Karpas-422 (cell line): Measurements from ENCODE around the gene PLAC9. TPM values are rescaled to one million over a fixed set of nuclear protein-coding genes. Genes with fewer than 3 reads are reported as not detected.

Experiments
- DNase-seq: peaks from one replicate; pipeline ENCODE4 v3.0.0-alpha.2; 2015
- H2AFZ ChIP-seq: fragments of 200-600 bp; sonication (generic); 2 replicates; pipeline ENCODE4 v1.6.1; 2014; ENCODE audit warnings: antibody characterized with exemption, low read length, mixed read lengths
- H3K27ac ChIP-seq: fragments of 200-600 bp; sonication (generic); 2 replicates; pipeline ENCODE4 v1.5.1; 2014; ENCODE audit warnings: mild to moderate bottlenecking, low read length, moderate library complexity
- H3K27me3 ChIP-seq: fragments of 200-600 bp; sonication (generic); 2 replicates; pipeline ENCODE4 v1.6.1; 2014; ENCODE audit warnings: low read length, mixed read lengths
- H3K36me3 ChIP-seq: fragments of 200-600 bp; sonication (generic); 2 replicates; pipeline ENCODE4 v1.6.1; 2014; ENCODE audit warnings: low read length, mixed read lengths; ENCODE audit not compliant: insufficient read depth
- H3K4me1 ChIP-seq: fragments of 200-600 bp; sonication (generic); 2 replicates; pipeline ENCODE4 v1.6.1; 2014; ENCODE audit warnings: mild to moderate bottlenecking, low read length, mixed read lengths
- H3K4me2 ChIP-seq: fragments of 200-600 bp; sonication (generic); 2 replicates; pipeline ENCODE4 v1.6.1; 2014; ENCODE audit warnings: low read length, low read depth, mild to moderate bottlenecking; ENCODE audit not compliant: poor library complexity, severe bottlenecking
- H3K4me3 ChIP-seq: fragments of 200-600 bp; sonication (generic); 2 replicates; pipeline ENCODE4 v1.5.1; 2014; ENCODE audit warnings: mild to moderate bottlenecking, antibody characterized with exemption, low read length, mixed read lengths
- H3K79me2 ChIP-seq: fragments of 200-600 bp; sonication (generic); 2 replicates; pipeline ENCODE4 v1.6.1; 2014; ENCODE audit warnings: mild to moderate bottlenecking, low read length, mixed read lengths
- H3K9ac ChIP-seq: fragments of 200-600 bp; sonication (generic); 2 replicates; pipeline ENCODE4 v1.6.0; 2014; ENCODE audit warnings: low read length
- H3K9me2 ChIP-seq: fragments of 200-600 bp; sonication (generic), shearing (Covaris generic); replicated peaks from 2 replicates; pipeline ENCODE4 v1.6.0; 2014; ENCODE audit warnings: mild to moderate bottlenecking, low read length, moderate library complexity; ENCODE audit not compliant: insufficient read depth
- H3K9me3 ChIP-seq: fragments of 300-700, 200-600 bp; sonication (generic); 2 replicates; pipeline ENCODE4 v1.6.1; 2014; ENCODE audit warnings: low read length, mixed read lengths
- H4K20me1 ChIP-seq: fragments of 200-600 bp; sonication (generic); 2 replicates; pipeline ENCODE4 v1.6.1; 2014; ENCODE audit warnings: mild to moderate bottlenecking, antibody characterized with exemption, low read length, low read depth; ENCODE audit not compliant: insufficient read depth
- total RNA-seq: library from RNA; depleted of rRNA; stranded (reverse); fragments of >200 nt; shearing (Covaris generic); gene quantifications from 2 replicates; pipeline ENCODE4 v1.2.3, GENCODE V29; 2014; ENCODE audit warnings: low replicate concordance

The PLAC9 gene
- total RNA-seq, 1 experiment from 2014 or later = not detected

DNA sequence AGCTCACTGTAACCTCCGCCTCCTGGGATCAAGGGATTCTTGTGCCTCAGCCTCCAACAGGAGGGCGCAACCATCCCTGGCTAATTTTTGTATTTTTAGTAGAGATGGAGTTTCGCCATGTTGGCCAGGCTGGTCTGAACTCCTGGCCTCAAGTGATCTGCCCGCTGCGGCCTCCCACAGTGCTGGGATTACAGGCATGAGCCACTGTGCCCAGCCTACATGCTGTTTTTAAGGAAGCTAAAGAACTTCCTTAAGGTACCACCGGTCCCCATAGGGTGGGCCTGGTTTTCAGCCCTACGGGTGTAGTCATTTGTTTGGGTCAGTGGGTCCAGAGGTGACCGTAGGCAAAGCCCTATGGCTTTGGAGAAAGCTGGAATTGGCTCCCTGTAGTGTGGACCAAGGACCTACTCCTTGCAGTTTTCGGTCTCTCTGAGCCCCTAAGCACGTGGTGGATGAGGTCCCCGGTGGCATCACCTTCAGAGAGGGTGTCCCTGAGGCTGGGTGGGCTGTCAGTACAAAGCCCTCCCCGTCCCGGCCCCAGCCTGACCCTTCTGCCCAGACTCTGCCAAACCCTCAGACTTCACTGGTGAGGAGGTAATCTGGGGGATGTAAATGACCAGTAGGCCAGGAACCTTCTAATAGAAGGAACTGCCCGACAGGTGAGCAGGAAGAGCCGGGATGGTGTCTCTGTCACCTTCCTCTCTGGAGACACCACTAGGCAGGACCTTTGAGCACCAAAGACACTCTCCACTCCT lies 42.3 kb downstream of the PLAC9 start:
- no peak overlapping the region for H3K9ac ChIP-seq
- H3K4me1 ChIP-seq = no peaks in the 10 kb centered on the region
- no peak overlapping the region for H3K4me3 ChIP-seq
- H3K9me2 ChIP-seq = no peaks in the 10 kb centered on the region
- no peak overlapping the region for H3K27ac ChIP-seq
- no peaks in the 10 kb centered on the region for H3K27me3 ChIP-seq
- no peaks in the 10 kb centered on the region for H3K36me3 ChIP-seq
- no peak for DNase-seq
- H3K4me2 ChIP-seq = no peak overlapping the region
- no peaks in the 10 kb centered on the region for H4K20me1 ChIP-seq
- H3K79me2 ChIP-seq = peaks cover 54% of the 10 kb centered on the region
- no peaks in the 10 kb centered on the region for H3K9me3 ChIP-seq
- no peak overlapping the region for H2AFZ ChIP-seq

DNA sequence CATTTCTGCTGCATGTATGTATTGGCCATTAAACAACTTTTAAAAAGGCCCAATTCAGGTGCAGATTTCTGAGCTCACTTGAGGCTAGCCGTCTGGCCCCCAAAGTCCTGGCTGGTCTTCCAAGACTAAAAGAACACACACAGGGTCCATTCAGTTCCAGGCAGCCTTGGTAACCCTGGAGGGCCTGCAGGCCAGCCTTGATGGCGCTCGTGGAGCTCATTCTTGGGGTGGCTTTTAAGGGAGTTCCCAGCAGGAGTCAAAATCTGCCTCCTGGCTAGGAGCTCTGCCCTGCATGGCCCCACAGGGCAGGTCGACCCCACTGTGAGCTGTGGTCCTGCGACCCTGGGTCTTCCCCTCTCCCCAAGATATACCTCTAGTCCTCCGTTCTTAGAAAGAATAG lies 44.0 kb downstream of the PLAC9 start:
- H4K20me1 ChIP-seq = no peaks in the 10 kb centered on the region

DNA sequence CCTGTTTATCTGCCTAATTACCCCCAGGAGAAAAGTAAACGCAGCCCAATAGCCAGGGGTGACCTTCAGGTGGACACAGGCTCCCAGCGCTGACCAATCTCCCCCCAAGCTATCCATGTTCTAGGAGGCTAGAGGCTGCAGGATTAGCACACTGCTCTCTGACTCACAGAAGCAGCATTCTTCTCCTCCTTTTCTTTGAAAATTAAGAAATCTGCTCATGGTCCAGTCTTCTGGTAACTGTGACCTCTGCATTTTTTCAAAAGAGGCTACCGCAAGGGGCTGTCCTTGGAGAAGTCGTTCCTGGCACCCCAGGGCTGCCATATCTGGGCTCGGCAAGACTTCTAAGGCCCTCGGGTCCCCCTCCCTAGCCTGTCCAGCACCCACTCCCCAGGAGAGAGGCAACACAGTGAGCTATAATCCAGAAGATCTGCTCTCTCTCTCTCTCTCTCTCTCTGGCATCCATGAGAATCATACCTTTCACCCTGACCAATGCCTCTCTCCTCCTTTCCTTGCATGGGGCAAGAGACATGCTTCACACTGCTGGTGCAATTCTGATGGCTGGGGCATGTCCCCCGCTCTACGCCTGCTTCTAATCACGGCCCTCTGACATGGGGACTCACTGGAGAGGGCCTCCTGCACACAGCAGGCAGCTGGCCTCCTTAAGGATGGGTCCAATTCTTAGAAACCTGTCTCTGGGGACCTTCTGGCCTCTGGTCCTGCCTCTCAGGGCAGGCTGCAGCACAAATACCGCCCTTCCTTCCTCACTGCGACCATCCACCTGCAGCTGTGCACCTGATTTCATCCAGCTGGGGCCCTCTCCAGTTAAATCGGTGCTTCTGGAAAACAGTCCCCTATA lies 45.5 kb downstream of the PLAC9 start:
- DNase-seq = no peak
- H3K4me3 ChIP-seq = no peak overlapping the region
- no peak overlapping the region for H3K4me2 ChIP-seq
- H3K4me1 ChIP-seq = no peaks in the 10 kb centered on the region
- no peak overlapping the region for H3K27ac ChIP-seq
- no peaks in the 10 kb centered on the region for H3K9me2 ChIP-seq
- H4K20me1 ChIP-seq = no peaks in the 10 kb centered on the region
- H3K27me3 ChIP-seq = no peaks in the 10 kb centered on the region
- no peaks in the 10 kb centered on the region for H3K36me3 ChIP-seq
- no peak overlapping the region for H3K9ac ChIP-seq
- H3K9me3 ChIP-seq = no peaks in the 10 kb centered on the region
- peaks cover 79% of the 10 kb centered on the region for H3K79me2 ChIP-seq
- no peak overlapping the region for H2AFZ ChIP-seq

More for the DNA sequence above, 44.0 kb downstream of the PLAC9 start:
- H3K4me2 ChIP-seq = no peak overlapping the region
- no peak overlapping the region for H3K9ac ChIP-seq
- no peak overlapping the region for H3K4me3 ChIP-seq
- no peaks in the 10 kb centered on the region for H3K27me3 ChIP-seq
- no peak for DNase-seq
- H3K9me2 ChIP-seq = no peaks in the 10 kb centered on the region
- no peaks in the 10 kb centered on the region for H3K36me3 ChIP-seq
- H3K27ac ChIP-seq = no peak overlapping the region
- H3K4me1 ChIP-seq = no peaks in the 10 kb centered on the region
- no peaks in the 10 kb centered on the region for H3K9me3 ChIP-seq
- H2AFZ ChIP-seq = no peak overlapping the region
- peaks cover 65% of the 10 kb centered on the region for H3K79me2 ChIP-seq

DNA sequence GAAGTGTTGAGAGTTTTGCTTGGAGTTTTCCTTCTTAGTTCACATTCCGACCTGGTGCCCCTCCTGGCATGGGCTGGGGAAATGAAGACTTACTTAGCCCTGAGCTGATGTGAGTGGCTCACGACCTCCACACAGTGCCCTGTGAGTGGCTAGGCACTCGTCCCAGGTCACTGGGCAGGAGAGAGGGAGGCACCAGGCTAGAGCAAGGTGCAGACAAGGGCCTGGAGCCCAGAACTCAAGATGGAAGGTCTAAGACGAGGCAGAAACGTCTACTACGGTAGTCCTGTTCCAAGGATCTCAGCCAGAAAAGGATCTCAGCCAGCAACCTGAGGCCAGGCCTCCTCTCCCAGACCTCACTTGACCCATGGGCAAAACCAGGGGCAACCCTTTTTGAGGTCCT lies 50.5 kb downstream of the PLAC9 start:
- no peak overlapping the region for H3K4me2 ChIP-seq
- H3K9me3 ChIP-seq = no peaks in the 10 kb centered on the region
- no peak overlapping the region for H3K4me3 ChIP-seq
- no peak overlapping the region for H3K9ac ChIP-seq
- H4K20me1 ChIP-seq = no peaks in the 10 kb centered on the region
- no peaks in the 10 kb centered on the region for H3K36me3 ChIP-seq
- no peaks in the 10 kb centered on the region for H3K27me3 ChIP-seq
- no peak for DNase-seq
- H2AFZ ChIP-seq = no peak overlapping the region
- H3K79me2 ChIP-seq = peaks cover 97% of the 10 kb centered on the region
- peaks cover 17% of the 10 kb centered on the region for H3K4me1 ChIP-seq
- H3K27ac ChIP-seq = no peak overlapping the region
- H3K9me2 ChIP-seq = no peaks in the 10 kb centered on the region

DNA sequence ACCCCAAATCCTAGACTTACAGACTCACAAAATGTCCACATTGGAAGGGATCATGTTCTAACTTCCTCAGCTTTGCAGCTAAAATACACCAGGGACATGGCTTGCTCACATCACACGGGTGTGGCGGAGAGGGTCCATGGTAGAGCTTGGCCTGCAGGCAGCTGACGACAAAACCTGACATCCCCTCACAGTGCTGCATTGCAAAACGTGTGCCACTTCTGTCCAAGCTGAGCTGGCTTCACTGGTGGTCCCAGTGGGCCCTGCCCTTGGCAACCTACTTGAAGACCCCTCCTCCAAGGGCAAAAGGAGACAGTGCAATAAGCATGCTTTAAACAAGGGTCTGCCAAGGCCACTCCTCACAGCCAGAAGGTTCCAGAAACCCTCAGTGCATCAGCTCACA lies 50.9 kb downstream of the PLAC9 start:
- H3K9ac ChIP-seq = no peak overlapping the region
- no peaks in the 10 kb centered on the region for H3K9me2 ChIP-seq
- H3K9me3 ChIP-seq = no peaks in the 10 kb centered on the region
- no peak overlapping the region for H3K27ac ChIP-seq
- no peak overlapping the region for H2AFZ ChIP-seq
- H4K20me1 ChIP-seq = no peaks in the 10 kb centered on the region
- H3K36me3 ChIP-seq = no peaks in the 10 kb centered on the region
- H3K4me3 ChIP-seq = no peak overlapping the region
- H3K27me3 ChIP-seq = no peaks in the 10 kb centered on the region
- no peak overlapping the region for H3K4me2 ChIP-seq
- peaks cover 97% of the 10 kb centered on the region for H3K79me2 ChIP-seq
- no peak for DNase-seq
- H3K4me1 ChIP-seq = peaks cover 21% of the 10 kb centered on the region

DNA sequence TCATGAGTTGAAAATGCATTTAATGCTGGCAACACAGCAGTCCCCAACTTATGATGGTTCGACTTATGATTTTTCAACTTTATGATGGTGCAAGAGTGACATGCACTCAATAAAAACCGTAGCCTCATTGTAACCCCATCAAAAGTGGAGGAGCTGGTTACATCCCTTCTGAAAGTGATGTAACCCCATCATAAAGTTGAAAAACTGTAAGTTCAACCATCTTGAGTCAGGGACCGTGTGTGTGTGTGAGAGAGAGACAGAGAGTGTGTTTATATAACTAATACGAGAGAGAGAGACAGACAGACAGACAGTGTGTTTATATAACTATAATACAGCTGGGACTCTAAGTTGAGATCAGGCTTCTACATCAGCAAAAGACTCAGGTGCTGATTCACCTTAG lies 51.8 kb downstream of the PLAC9 start:
- no peak overlapping the region for H3K4me3 ChIP-seq
- no peaks in the 10 kb centered on the region for H4K20me1 ChIP-seq
- H3K9me2 ChIP-seq = no peaks in the 10 kb centered on the region
- H3K9me3 ChIP-seq = no peaks in the 10 kb centered on the region
- no peaks in the 10 kb centered on the region for H3K36me3 ChIP-seq
- H3K4me2 ChIP-seq = no peak overlapping the region
- no peaks in the 10 kb centered on the region for H3K27me3 ChIP-seq
- no peak overlapping the region for H3K9ac ChIP-seq
- peaks cover 30% of the 10 kb centered on the region for H3K4me1 ChIP-seq
- peaks cover 97% of the 10 kb centered on the region for H3K79me2 ChIP-seq
- H3K27ac ChIP-seq = no peak overlapping the region
- no peak for DNase-seq
- H2AFZ ChIP-seq = no peak overlapping the region

GRCh38 chr10:80185578-80186299 lies 53.2 kb downstream of the PLAC9 start:
- Histone ChIP-seq H3K27ac (no peak overlapping the region), H4K20me1 (no peaks in the 10 kb centered on the region), H3K4me2 (no peak overlapping the region), H3K9me3 (no peaks in the 10 kb centered on the region), H3K36me3 (no peaks in the 10 kb centered on the region), H3K4me1 (peaks cover 39% of the 10 kb centered on the region), H3K4me3 (no peak overlapping the region), H2AFZ (no peak overlapping the region), H3K9me2 (no peaks in the 10 kb centered on the region), H3K9ac (no peak overlapping the region), H3K79me2 (peaks cover 91% of the 10 kb centered on the region), H3K27me3 (no peaks in the 10 kb centered on the region)
- DNase-seq = no peak
